Natural killer cell (primary cell): ENCODE data around the gene MVB12B. TPM values are rescaled to one million over a fixed set of nuclear protein-coding genes. Genes with fewer than 3 reads are reported as not detected.

Experiments used
- ATAC-seq, 3 donors: fragments of 150-1000 bp in 2 of 3; fragments of 200-7000 bp in 1 of 3; cut with Tn5 transposase; 1 replicate in 1 of 3; 2 replicates in 2 of 3; pipeline ENCODE4 v1.10.0; 2021; ENCODE audit warnings: mild to moderate bottlenecking in 2 of 3, moderate library complexity in 2 of 3
- DNase-seq, 2 donors: peaks; one replicate each; pipeline versions ENCODE4 v3.0.0 to v3.0.0-alpha.2; 2013 to 2021; ENCODE audit warnings: mixed read lengths in 1 of 2
- H3K27ac ChIP-seq: one replicate; pipeline ENCODE4 v1.5.1; 2013; ENCODE audit warnings: mild to moderate bottlenecking, low read length
- H3K27me3 ChIP-seq: one replicate; pipeline ENCODE4 v1.6.1; 2013; ENCODE audit warnings: low read length; ENCODE audit not compliant: control insufficient read depth, insufficient read depth
- H3K36me3 ChIP-seq: one replicate; pipeline ENCODE4 v1.6.1; 2013; ENCODE audit warnings: low read length; ENCODE audit not compliant: control insufficient read depth, insufficient read depth
- H3K4me1 ChIP-seq: one replicate; pipeline ENCODE4 v1.6.1; 2013; ENCODE audit warnings: low read length; ENCODE audit not compliant: control insufficient read depth, insufficient read depth
- H3K4me3 ChIP-seq: one replicate; pipeline ENCODE4 v1.5.1; 2013; ENCODE audit warnings: low read length
- H3K9me3 ChIP-seq: one replicate; pipeline ENCODE4 v1.6.1; 2013; ENCODE audit warnings: low read length; ENCODE audit not compliant: control insufficient read depth, insufficient read depth
- H3K27ac Mint-ChIP-seq, 2 donors: one replicate each; pipeline ENCODE4 v1.8.0; 2022; ENCODE audit warnings: mild to moderate bottlenecking in 2 of 2, mixed read lengths in 2 of 2, moderate library complexity in 1 of 2
- H3K27me3 Mint-ChIP-seq, 2 donors: one replicate each; pipeline ENCODE4 v1.8.0; 2022; ENCODE audit warnings: low read depth in 2 of 2, mixed read lengths in 2 of 2
- H3K36me3 Mint-ChIP-seq: one replicate; pipeline ENCODE4 v1.8.0; 2022; ENCODE audit warnings: mixed read lengths
- H3K4me1 Mint-ChIP-seq, 2 donors: one replicate each; pipeline ENCODE4 v1.8.0; 2022; ENCODE audit warnings: mixed read lengths in 2 of 2
- H3K4me3 Mint-ChIP-seq: one replicate; pipeline ENCODE4 v1.8.0; 2022; ENCODE audit warnings: mild to moderate bottlenecking, moderate library complexity, mixed read lengths
- H3K9me3 Mint-ChIP-seq, 2 donors: one replicate each; pipeline ENCODE4 v1.8.0; 2022; ENCODE audit warnings: mixed read lengths in 2 of 2
- CTCF ChIP-seq: fragments of 200-600 bp; IDR thresholded peaks from one replicate; pipeline ENCODE4 v1.8.0; 2022; ENCODE audit warnings: antibody characterized with exemption
- WGBS: methylation state at CpG from one replicate; pipeline ENCODE4 v1.1.7; 2013; ENCODE audit warnings: missing lambda C conversion rate; ENCODE audit not compliant: insufficient coverage; 5-methylcytosine and 5-hydroxymethylcytosine counted together
- intact Hi-C: fragments of 100-400 bp; cut with micrococcal nuclease; formaldehyde crosslinking; loops from one replicate; pipeline ENCODE4 v1.14.2; 2022
- total RNA-seq, 4 donors: library from RNA; stranded (reverse); fragments of 120-200 nt in 1 of 4; gene quantifications; one replicate each; pipeline versions ENCODE4 v1.2.3 to v1.2.4, GENCODE V29; 2013 to 2022

Gene MVB12B
- total RNA-seq, 3 donors from 2014 or later (not counting 1 experiment from before 2014, with no cell fraction given) = 2.0 to 13.0 (median 7.8) TPM

- Histone ChIP-seq H3K27ac (no peak overlapping the region), H3K27me3 (no peaks in the 10 kb centered on the region), H3K36me3 (no peaks in the 10 kb centered on the region), H3K4me1 (no peaks in the 10 kb centered on the region), H3K4me3 (no peak overlapping the region), H3K9me3 (no peaks in the 10 kb centered on the region)
- H3K36me3 Mint-ChIP-seq = no peaks in the 10 kb centered on the region
- H3K27me3 Mint-ChIP-seq = peaks cover 0 to 17% of the 10 kb centered on the region in 2 donors
- H3K9me3 Mint-ChIP-seq = no peaks in the 10 kb centered on the region
- no peak for TF ChIP-seq CTCF
- intact Hi-C loops = no loop called here
- H3K4me1 Mint-ChIP-seq = no peaks in the 10 kb centered on the region
- DNase-seq (no peak), ATAC-seq (no peak)
- no peak overlapping the region for H3K4me3 Mint-ChIP-seq
- no peak overlapping the region for H3K27ac Mint-ChIP-seq
- 77% methylated on average over 17 of the region's 17 CpGs for WGBS
These were observed 30.6 kb upstream of the MVB12B start for GRCh38 chr9:126295936-126296600.

- Histone ChIP-seq H3K27me3 (no peaks in the 10 kb centered on the region), H3K4me1 (no peaks in the 10 kb centered on the region), H3K36me3 (no peaks in the 10 kb centered on the region), H3K9me3 (no peaks in the 10 kb centered on the region), H3K4me3 (no peak overlapping the region), H3K27ac (no peak overlapping the region)
- Mint-ChIP-seq H3K36me3 (no peaks in the 10 kb centered on the region), H3K4me1 (no peaks in the 10 kb centered on the region), H3K9me3 (no peaks in the 10 kb centered on the region), H3K27ac (no peak overlapping the region), H3K27me3 (peaks cover 0 to 12% of the 10 kb centered on the region in 2 donors), H3K4me3 (no peak overlapping the region)
- 93% methylated on average over 5 of the region's 6 CpGs for WGBS
- TF ChIP-seq CTCF = no peak
- DNase-seq = no peak
- no peak for ATAC-seq
- intact Hi-C loops = no loop called here
These were observed 29.9 kb upstream of the MVB12B start for GRCh38 chr9:126296687-126297086.

- TF ChIP-seq CTCF = no peak
- Histone ChIP-seq H3K36me3 (no peaks in the 10 kb centered on the region), H3K27ac (no peak overlapping the region), H3K27me3 (no peaks in the 10 kb centered on the region), H3K4me1 (no peaks in the 10 kb centered on the region), H3K4me3 (no peak overlapping the region), H3K9me3 (no peaks in the 10 kb centered on the region)
- Mint-ChIP-seq H3K9me3 (no peaks in the 10 kb centered on the region), H3K27ac (no peak overlapping the region), H3K27me3 (peaks cover 0 to 8% of the 10 kb centered on the region in 2 donors), H3K4me1 (peaks cover 0 to 6% of the 10 kb centered on the region in 2 donors), H3K36me3 (no peaks in the 10 kb centered on the region), H3K4me3 (no peak overlapping the region)
- WGBS = 88% methylated on average over 7 of the region's 7 CpGs
- intact Hi-C loops = no loop called here
- ATAC-seq (no peak), DNase-seq (no peak)
These were observed 29.0 kb upstream of the MVB12B start for GRCh38 chr9:126297661-126298060.
